ENCODE measurements around the gene ARMC10. TPM values are rescaled to one million over a fixed set of nuclear protein-coding genes. Genes with fewer than 3 reads are reported as not detected.

ARMC10 gene
- total and polyA plus RNA-seq, 4 donors: 14.6 to 20.1 (median 18.8) TPM

DNA sequence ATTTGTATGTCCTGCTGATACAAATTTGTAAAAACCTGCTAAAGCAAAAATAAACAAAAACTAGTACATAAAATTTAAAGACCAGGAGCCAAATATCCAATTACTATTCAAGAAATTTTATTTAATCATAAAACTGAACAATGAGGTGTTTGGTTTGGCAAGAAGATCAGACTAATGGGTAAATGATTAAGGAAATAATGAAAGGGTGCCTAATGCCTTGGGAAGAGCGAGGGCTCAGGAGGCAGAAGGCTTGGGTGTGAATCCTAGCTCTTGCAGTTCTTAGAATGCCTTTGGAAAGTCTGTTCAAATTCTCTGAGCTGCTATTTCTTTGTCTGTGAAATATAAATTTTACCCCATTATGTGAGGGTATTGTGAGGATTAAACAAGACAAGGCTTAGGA is 41.6 kb downstream of the ARMC10 start:
- Histone ChIP-seq H3K27me3 (ENCODE audit: control insufficient read depth in 4 of 4, insufficient read depth in 4 of 4, low read length in 3 of 4) (no peaks in the 10 kb centered on the region), H3K4me3 (ENCODE audit: low read depth in 1 of 3, low read length in 3 of 3) (no peak overlapping the region), H3K9ac (ENCODE audit: low read depth in 1 of 2, low read length in 2 of 2) (no peak overlapping the region), H3K27ac (ENCODE audit: low read depth in 1 of 2, low read length in 2 of 2) (no peak overlapping the region), H3K4me1 (ENCODE audit: control insufficient read depth in 4 of 4, insufficient read depth in 4 of 4, low read length in 3 of 4) (no peaks in the 10 kb centered on the region), H3K36me3 (ENCODE audit: control insufficient read depth in 4 of 4, insufficient read depth in 3 of 4, low read depth in 1 of 4, low read length in 3 of 4) (peaks cover 0 to 21% (median 17%) of the 10 kb centered on the region in 4 donors), H3K9me3 (ENCODE audit: control insufficient read depth in 4 of 4, low read length in 3 of 4) (no peaks in the 10 kb centered on the region)
- no peak for TF ChIP-seq REST (IDR thresholded peaks at IDR 0.05)
- no peak for TF ChIP-seq HNF4G (IDR thresholded peaks at IDR 0.05)
- TF ChIP-seq, protein P1, sequence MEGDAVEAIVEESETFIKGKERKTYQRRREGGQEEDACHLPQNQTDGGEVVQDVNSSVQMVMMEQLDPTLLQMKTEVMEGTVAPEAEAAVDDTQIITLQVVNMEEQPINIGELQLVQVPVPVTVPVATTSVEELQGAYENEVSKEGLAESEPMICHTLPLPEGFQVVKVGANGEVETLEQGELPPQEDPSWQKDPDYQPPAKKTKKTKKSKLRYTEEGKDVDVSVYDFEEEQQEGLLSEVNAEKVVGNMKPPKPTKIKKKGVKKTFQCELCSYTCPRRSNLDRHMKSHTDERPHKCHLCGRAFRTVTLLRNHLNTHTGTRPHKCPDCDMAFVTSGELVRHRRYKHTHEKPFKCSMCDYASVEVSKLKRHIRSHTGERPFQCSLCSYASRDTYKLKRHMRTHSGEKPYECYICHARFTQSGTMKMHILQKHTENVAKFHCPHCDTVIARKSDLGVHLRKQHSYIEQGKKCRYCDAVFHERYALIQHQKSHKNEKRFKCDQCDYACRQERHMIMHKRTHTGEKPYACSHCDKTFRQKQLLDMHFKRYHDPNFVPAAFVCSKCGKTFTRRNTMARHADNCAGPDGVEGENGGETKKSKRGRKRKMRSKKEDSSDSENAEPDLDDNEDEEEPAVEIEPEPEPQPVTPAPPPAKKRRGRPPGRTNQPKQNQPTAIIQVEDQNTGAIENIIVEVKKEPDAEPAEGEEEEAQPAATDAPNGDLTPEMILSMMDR (IDR thresholded peaks at IDR 0.05; ENCODE audit: low read depth, low read length, missing input control): no peak
- TF ChIP-seq RXRA (IDR thresholded peaks at IDR 0.05): no peak
- TF ChIP-seq, protein P2, sequence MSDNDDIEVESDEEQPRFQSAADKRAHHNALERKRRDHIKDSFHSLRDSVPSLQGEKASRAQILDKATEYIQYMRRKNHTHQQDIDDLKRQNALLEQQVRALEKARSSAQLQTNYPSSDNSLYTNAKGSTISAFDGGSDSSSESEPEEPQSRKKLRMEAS (IDR thresholded peaks at IDR 0.05): no peak
- TF ChIP-seq YY1 (IDR thresholded peaks at IDR 0.05): no peak
- TF ChIP-seq, protein P3, sequence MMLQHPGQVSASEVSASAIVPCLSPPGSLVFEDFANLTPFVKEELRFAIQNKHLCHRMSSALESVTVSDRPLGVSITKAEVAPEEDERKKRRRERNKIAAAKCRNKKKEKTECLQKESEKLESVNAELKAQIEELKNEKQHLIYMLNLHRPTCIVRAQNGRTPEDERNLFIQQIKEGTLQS (IDR thresholded peaks at IDR 0.05): no peak
- TF ChIP-seq SP1 (IDR thresholded peaks at IDR 0.05): no peak
- no peak for DNase-seq (ENCODE audit: low spot score)
- 97% methylated on average over 1 of the region's 1 CpG for WGBS

DNA sequence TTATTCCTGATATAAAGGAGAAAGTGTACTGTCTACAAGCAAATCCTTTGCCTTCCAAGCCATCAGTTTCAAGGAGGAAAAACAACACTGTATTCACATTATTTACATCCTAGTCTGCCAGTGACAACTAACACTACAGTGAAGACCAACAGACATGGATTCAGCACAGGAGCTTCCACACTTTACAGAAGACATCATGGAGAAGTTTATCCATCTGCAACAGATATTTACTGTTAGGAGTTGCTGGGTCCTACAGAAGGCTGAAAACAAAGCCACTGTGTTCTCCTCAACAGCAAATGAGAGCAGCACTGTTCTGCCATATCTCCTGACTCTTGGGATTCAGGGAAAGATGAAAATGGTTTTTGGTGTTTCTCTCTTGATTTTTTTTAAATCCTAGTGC is 42.1 kb downstream of the ARMC10 start:
- Histone ChIP-seq H3K4me1 (ENCODE audit: control insufficient read depth in 4 of 4, insufficient read depth in 4 of 4, low read length in 3 of 4) (no peaks in the 10 kb centered on the region), H3K36me3 (ENCODE audit: control insufficient read depth in 4 of 4, insufficient read depth in 3 of 4, low read depth in 1 of 4, low read length in 3 of 4) (peaks cover 0 to 25% (median 19%) of the 10 kb centered on the region in 4 donors), H3K9me3 (ENCODE audit: control insufficient read depth in 4 of 4, low read length in 3 of 4) (no peaks in the 10 kb centered on the region), H3K27ac (ENCODE audit: low read depth in 1 of 2, low read length in 2 of 2) (no peak overlapping the region), H3K9ac (ENCODE audit: low read depth in 1 of 2, low read length in 2 of 2) (no peak overlapping the region), H3K27me3 (ENCODE audit: control insufficient read depth in 4 of 4, insufficient read depth in 4 of 4, low read length in 3 of 4) (no peaks in the 10 kb centered on the region), H3K4me3 (ENCODE audit: low read depth in 1 of 3, low read length in 3 of 3) (no peak overlapping the region)
- DNase-seq (ENCODE audit: low spot score): no peak
- no peak for TF ChIP-seq YY1 (IDR thresholded peaks at IDR 0.05)
- TF ChIP-seq HNF4A (conservative IDR thresholded peaks at IDR 0.05): no peak
- TF ChIP-seq GABPA (IDR thresholded peaks at IDR 0.05 in 1 of 2, conservative IDR thresholded peaks at IDR 0.05 in 1 of 2): no peak
- no peak for TF ChIP-seq HNF4G (IDR thresholded peaks at IDR 0.05)
- TF ChIP-seq, protein P2 (IDR thresholded peaks at IDR 0.05): no peak
- TF ChIP-seq, protein P1 (IDR thresholded peaks at IDR 0.05; ENCODE audit: low read depth, low read length, missing input control): no peak
- TF ChIP-seq ZBTB33 (IDR thresholded peaks at IDR 0.05): no peak

All from liver (tissue), 9 donors.